Posterior vena cava (tissue), 2 donors: ENCODE measurements around the gene SLC25A19. TPM values are rescaled to one million over a fixed set of nuclear protein-coding genes. Genes with fewer than 3 reads are reported as not detected.
"Not testable (repeated sequence)": the region's sequence is repeated elsewhere in the genome, so short reads cannot be mapped to it uniquely, and the experiment has no call there.

Source experiments
- DNase-seq: peaks from one replicate; pipeline ENCODE4 v3.0.0-alpha.2; 2020; ENCODE audit warnings: low spot score
- intact Hi-C, 2 donors: fragments of 100-400 bp; cut with DNase I; formaldehyde crosslinking; loops; one replicate each; pipeline versions ENCODE4 v1.14.1 to v1.14.2; 2022 to 2023
- total RNA-seq, 2 donors: library from RNA; stranded (reverse); fragmentation: NEBNext Ultra II Directional; extraction: Animal tissue kit (Norgen Biotek cat#: 25700); gene quantifications; one replicate each; pipeline ENCODE4 v1.2.1, GENCODE V29; 2021
- donor health status: DM: yes; HTN: yes; CAD: no.
- donor health status: DM: yes; HTN: yes; CAD: no.

SLC25A19 gene
- total RNA-seq, 2 donors from 2014 or later, result 9.9 to 14.6 TPM

DNA sequence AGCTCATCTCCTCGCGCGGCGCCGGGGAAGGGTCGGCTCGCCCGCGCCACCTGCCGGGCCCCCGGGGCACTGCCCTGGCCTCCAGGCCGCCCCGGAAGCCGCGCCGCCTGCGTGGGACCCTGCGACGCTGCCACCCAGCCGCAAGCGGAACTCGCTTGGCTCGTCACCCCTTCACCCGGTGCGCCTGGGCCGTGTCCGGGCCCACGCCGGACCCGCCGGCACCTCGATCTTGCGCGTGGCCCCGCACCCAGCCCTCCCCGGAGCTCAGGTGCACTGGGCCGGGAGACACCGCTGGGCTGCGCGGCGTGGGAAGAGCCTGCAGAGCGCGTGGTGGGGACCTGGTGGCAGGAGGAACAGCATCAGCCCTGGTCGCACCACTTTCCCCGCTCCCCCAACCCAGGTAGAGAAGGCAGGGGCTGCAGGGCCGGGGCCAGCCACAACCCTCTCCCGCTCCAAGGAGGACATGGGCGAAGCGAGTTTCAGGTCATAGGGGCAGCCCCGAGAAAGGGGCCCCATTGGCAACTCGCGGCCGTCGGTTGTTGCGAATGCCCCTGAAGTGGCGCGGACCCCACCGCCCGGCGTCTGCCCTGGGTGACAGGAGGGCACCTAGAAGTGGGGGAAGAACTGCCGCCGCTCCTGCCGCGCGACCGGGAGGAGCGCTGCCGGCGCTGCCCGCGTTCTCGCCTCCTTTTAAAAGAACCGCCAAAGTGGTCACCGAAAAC is 17.8 kb downstream of the SLC25A19 start:
- DNase-seq, result peak; percentile 96
- intact Hi-C loops, result no loop called here

DNA sequence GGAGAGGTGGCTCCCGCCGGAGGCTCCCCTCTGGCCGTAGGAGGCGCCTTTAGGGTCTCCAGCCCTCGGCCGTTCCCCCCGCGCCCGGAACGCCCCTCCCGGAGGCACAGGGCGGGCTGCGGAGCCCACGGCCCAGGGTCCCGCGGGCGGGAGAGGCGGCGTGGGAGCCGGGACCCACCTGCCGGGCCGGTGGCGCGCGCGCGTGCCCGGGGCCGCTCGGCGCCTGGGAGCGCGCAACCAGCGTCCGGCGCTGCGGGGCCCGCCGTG is 18.3 kb downstream of the SLC25A19 start, which contains the start of gene MIF4GD:
TSS of gene MIF4GD (minus strand) at position 266 of the 267 bp plus-strand sequence. CDS start 1,036 bp downstream, outside the sequence.
- intact Hi-C loops, result no loop called here
- no peak for DNase-seq

DNA sequence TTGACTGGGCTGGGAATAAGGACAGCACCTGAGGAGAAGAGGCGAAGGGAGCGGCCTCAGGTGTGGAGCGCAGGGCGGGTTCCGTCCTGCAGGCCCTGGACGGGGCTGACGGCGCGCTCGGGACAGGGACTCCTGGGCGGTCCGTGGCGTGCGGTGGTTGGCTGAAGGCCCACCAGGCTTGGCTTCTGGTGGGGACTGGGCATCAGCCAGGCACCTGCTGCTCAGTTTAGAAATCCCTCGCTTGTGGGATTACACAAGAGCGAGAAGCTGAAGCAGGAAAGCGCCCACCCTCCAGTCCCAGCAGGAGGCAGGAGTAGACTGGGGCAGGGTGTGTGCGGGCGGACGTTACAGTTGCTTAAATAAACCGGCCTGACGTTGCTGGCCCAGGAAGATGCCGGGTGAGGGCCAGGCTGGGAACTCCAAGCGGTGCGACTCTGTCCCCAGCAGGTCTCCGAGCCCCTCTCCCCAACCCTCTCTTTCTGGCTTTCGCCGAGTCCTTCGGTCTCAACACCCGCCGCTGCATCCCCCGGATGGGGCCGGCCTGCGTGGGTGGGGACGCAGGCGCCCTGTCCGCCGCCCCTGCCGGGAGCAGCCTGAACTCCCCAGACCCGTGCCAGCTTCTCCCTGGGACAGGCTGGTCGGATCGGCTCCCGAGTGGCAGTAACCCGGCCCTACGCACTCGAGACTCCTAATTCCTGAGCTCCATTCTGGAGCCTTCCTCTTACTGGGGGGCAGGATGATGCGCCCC is 18.8 kb downstream of the SLC25A19 start:
- peak; percentile 90 for DNase-seq
- intact Hi-C loops, result no loop called here

DNA sequence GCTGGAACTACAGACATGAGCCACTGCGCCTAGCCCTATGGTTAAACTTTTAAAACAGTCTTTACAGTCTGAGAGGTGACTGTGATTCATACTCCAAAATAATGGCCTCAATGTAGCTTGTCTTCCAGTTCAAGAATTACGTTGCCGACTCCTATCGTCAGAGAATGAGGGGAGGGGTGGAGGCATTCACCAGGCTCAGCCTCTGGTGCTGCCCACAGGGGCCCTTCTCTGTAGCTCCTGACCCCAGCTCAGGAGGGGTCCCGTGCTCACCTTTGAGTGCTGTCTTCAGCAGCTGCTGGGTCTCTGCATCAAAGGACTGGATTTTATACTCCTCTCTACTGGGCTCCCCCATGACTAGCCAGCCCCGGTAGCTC is 19.4 kb downstream of the SLC25A19 start:
- intact Hi-C loops, result no loop called here
- DNase-seq, result no peak

DNA sequence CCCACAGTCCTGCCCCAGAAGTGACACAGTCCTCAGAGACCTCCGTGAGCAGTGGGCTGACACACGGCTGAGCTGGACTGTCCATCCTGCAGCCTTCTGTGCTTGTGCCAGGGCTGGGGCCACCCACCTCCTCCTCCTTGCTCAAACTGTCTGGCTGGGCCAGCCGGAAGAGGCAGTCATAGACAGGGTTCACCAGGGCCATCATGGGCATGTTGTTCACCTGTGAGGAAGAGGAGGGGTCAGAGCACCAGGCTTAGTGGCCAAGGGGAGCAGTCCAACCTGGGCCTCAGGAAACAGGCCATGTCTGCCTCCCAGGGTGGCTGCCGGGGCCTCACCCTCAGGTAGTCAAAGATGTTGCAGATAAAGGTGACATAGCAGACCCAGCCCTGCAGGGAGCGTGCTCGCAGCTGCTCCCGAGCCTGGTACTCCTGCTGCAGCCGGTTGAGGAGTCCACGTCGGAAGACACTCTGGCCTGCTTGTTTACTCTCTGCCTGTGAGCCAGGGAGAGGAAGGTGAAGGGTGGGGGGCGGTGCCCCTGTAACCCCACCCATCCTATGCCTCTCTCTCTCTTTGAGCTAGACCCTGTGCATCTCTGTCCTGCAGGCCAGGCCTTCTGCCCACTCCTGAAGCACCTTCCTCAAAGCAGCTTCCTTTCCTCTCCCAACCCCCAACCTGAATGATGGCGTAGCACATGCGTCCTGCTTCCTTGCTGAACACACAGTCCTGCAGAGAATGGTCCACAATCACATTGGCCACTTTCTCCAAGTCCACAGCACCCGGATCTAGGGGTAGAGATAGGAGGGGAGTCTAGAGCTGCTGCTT is 21.6 kb downstream of the SLC25A19 start:
- DNase-seq, result no peak
- intact Hi-C loops, result no loop called here

DNA sequence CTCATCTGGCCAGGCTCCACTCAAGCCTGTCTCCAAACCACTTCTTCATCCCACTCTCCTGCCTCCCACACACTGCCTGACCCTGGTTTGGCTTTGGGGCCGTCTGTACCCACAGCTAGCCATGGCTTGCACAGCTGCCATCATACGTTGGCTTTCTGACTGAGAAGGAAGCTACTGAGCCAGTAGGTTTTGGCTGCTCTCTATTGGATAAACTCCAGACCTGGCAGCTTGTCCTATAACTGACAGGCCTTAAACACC is 22.2 kb downstream of the SLC25A19 start:
- no peak for DNase-seq
- intact Hi-C loops, result no loop called here

GRCh38 chr17:75266316-75267152 is 22.7 kb downstream of the SLC25A19 start:
- intact Hi-C loops, result no loop called here
- no peak for DNase-seq

DNA sequence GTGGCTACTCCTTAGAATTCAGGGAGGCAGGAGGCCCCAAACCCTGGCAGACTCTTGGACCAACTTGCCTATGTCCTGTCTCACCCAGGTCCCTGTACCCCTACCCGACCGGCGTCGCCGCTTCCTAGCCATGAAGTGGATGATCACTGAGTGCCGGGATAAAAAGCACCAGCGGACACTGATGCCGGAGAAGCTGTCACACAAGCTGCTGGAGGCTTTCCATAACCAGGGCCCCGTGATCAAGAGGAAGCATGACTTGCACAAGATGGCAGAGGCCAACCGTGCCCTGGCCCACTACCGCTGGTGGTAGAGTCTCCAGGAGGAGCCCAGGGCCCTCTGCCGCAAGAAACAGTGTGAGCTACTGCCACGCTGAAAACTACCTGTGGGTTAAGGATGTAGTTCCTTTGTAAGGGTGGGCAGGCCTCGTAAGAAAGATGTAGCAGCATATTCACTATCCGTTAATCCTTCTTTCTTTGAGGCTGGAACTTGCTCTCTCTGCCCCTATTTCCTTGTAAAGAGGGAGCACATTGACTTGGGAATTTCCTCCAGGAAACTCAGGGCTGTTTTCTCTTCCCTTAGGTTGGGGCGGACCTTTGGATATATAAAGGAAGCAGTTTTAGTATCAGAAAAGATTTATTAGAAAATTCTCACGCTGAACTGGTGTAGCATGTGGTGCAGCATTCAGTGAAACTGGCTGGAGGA is 23.5 kb downstream of the SLC25A19 start:
- DNase-seq, result no peak
- intact Hi-C loops, result no loop called here

GRCh38 chr17:75263055-75263454 is 26.2 kb downstream of the SLC25A19 start:
- DNase-seq, result no peak
- intact Hi-C loops, result no loop called here

DNA sequence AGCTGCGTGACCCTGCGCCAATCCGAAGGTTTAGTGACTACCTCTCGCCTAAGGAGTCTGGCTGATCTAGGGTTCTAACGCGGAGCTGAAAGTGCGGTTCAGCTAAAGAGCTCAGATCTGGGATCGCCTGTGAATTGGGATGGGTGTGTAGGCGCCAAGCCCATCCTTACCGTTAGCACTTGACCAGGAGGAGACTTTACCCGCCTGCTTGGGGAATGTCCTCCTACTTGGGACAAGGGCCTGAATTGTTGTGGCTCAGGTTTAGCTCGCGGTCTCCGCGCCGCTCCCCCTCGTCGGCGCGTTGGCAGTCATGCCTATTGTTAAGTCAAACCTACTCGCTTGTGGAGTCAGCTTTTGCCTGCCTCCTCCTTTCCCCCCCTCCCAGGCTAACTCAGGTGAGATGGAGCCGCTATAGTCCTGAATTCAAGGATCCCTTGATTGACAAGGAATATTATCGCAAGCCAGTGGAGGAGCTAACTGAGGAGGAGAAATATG is 27.1 kb downstream of the SLC25A19 start:
- intact Hi-C loops, result no loop called here
- DNase-seq, result no peak

GRCh38 chr17:75261336-75262111 is 27.7 kb downstream of the SLC25A19 start, which contains the start of the genes GGA3 and MRPS7:
GGA3 (minus strand) TSS chr17:75261606; CDS start chr17:75261587, 19 bp downstream.
MRPS7 (plus strand) TSS chr17:75261879; CDS start chr17:75261901, 22 bp downstream.
- peak; percentile 99 for DNase-seq
- intact Hi-C loops, result no loop called here

GRCh38 chr17:75260641-75261335 is 28.4 kb downstream of the SLC25A19 start:
- DNase-seq, result no peak

GRCh38 chr17:75257228-75257627 is 32.0 kb downstream of the SLC25A19 start:
- intact Hi-C loops, result not testable (repeated sequence)

More at GRCh38 chr17:75260641-75261335, 28.4 kb downstream of the SLC25A19 start:
- intact Hi-C loops, result no loop called here

DNA sequence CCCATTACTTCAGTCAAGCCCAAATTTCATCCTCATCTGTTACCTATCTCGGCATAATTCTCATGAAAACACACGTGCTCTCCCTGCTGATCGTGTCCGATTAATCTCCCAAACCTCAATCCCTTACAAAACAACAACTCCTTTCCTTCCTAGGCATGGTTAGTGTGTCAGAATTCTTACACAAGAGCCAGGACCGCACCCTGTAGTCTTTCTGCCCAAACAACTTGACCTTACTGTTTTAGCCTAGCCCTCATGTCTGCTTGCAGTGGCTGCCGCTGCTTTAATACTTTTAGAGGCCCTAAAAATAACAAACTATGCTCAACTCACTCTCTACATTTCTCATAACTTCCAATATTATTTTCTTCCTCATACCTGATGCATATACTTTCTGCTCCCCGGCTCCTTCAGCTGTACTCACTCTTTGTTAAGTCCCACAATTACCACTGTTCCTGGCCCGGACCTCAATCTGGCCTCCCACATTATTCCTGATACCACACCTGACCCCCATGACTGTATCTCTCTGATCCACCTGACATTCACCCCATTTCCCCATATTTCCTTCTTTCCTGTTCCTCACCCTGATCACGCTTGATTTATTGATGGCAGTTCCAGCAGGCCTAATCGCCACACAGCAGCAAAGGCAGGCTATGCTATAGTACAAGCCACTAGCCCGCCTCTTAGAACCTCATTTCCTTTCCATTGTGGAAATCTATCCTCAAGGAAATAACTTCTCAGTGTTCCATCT is 33.1 kb downstream of the SLC25A19 start:
- DNase-seq, intact Hi-C loops: not testable (repeated sequence)

More at GRCh38 chr17:75257228-75257627, 32.0 kb downstream of the SLC25A19 start:
- not testable (repeated sequence) for DNase-seq

GRCh38 chr17:75252039-75252816 is 37.0 kb downstream of the SLC25A19 start:
- intact Hi-C loops, result no loop called here
- no peak for DNase-seq

DNA sequence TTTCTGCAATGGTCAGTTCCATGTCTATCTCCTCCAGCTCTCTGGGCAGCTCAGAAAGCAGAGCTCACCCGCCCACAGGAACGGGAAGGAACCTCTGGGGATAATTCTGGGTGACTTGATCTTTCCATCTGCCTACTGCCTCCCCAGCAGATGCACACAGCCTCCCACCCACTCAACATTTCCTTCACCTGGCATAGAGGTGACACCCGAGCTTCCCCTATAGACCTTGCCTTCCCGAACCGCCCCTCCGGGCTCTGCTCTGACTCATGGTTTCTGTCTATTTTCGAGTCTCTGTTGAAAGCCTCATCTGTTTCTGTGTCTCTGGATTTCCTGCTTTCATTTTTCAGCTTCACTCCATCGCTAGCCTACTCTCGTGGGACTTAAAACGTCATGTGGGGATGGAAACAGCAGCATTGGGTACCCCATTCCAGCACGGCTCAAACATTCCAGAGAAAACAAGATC is 39.2 kb downstream of the SLC25A19 start:
- intact Hi-C loops, result no loop called here
- DNase-seq, result no peak
